ENCODE data around the gene COL4A4.

The COL4A4 gene

GRCh38 chr2:226977775-226978190, 186.2 kb downstream of the COL4A4 start:
- no peak for TF ChIP-seq CTCF (conservative IDR thresholded peaks at IDR 0.05; ENCODE audit: low read depth, low read length)
- peak; percentile 74 for DNase-seq (ENCODE audit: low read depth)
- H3K4me3 ChIP-seq (ENCODE audit: low read length): no peak overlapping the region

GRCh38 chr2:226973816-226974215, 190.2 kb downstream of the COL4A4 start:
- no peak for DNase-seq (ENCODE audit: low read depth)
- H3K4me3 ChIP-seq (ENCODE audit: low read length): no peak overlapping the region
- TF ChIP-seq CTCF (conservative IDR thresholded peaks at IDR 0.05; ENCODE audit: low read depth, low read length): no peak

- DNase-seq (ENCODE audit: low read depth): no peak
Observed at GRCh38 chr2:226971770-226972169, 192.2 kb downstream of the COL4A4 start.

GRCh38 chr2:226971084-226971483, 192.9 kb downstream of the COL4A4 start:
- TF ChIP-seq CTCF (conservative IDR thresholded peaks at IDR 0.05; ENCODE audit: low read depth, low read length): no peak
- H3K4me3 ChIP-seq (ENCODE audit: low read length): no peak overlapping the region
- no peak for DNase-seq (ENCODE audit: low read depth)

More at GRCh38 chr2:226971770-226972169, 192.2 kb downstream of the COL4A4 start:
- TF ChIP-seq CTCF (conservative IDR thresholded peaks at IDR 0.05; ENCODE audit: low read depth, low read length): no peak
- H3K4me3 ChIP-seq (ENCODE audit: low read length): no peak overlapping the region

- no peak for DNase-seq (ENCODE audit: low read depth)
- TF ChIP-seq CTCF (conservative IDR thresholded peaks at IDR 0.05; ENCODE audit: low read depth, low read length): no peak
- H3K4me3 ChIP-seq (ENCODE audit: low read length): no peak overlapping the region
Observed at GRCh38 chr2:226970362-226970761, 193.6 kb downstream of the COL4A4 start.

- H3K4me3 ChIP-seq (ENCODE audit: low read length): no peak overlapping the region
- DNase-seq (ENCODE audit: low read depth): no peak
Observed at GRCh38 chr2:226969417-226970080, 194.5 kb downstream of the COL4A4 start.

More at GRCh38 chr2:226969417-226970080, 194.5 kb downstream of the COL4A4 start:
- no peak for TF ChIP-seq CTCF (conservative IDR thresholded peaks at IDR 0.05; ENCODE audit: low read depth, low read length)
